DOHH2 (cell line): ENCODE results near the gene LDLRAD4.

Experiments used
- CTCF ChIP-seq: fragments of 200-600 bp; sonication (generic); IDR thresholded peaks from one replicate; pipeline ENCODE4 v1.5.1; 2014; ENCODE audit warnings: antibody characterized with exemption, mild to moderate bottlenecking, low read depth, low read length; ENCODE audit not compliant: poor library complexity, severe bottlenecking
- EZH2phosphoT487 ChIP-seq: fragments of 200-600 bp; sonication (generic); IDR thresholded peaks from 2 replicates; pipeline ENCODE4 v1.6.1; 2017; ENCODE audit warnings: borderline replicate concordance, mild to moderate bottlenecking, antibody characterized with exemption, low read length, moderate library complexity, mixed read lengths

GRCh38 chr18:13433125-13433524 lies 214.6 kb downstream of the LDLRAD4 start:
- TF ChIP-seq CTCF (no peak), EZH2phosphoT487 (no peak)
